Measurements from ENCODE around the gene COL24A1. TPM values are rescaled to one million over a fixed set of nuclear protein-coding genes. Genes with fewer than 3 reads are reported as not detected.

Gene COL24A1
- total and polyA plus RNA-seq, 12 donors = 0.04 to 2.3 (median 0.54) TPM

- H3K4me1 ChIP-seq = peaks cover 0 to 24% (median 17%) of the 10 kb centered on the region in 9 donors
- H3K27ac ChIP-seq = no peak overlapping the region
- no peaks in the 10 kb centered on the region for H3K9me3 ChIP-seq
- H3K4me3 ChIP-seq = no peak overlapping the region
- ATAC-seq (no peak), DNase-seq (no peak)
- TF ChIP-seq CTCF (IDR thresholded peaks at IDR 0.05) = no peak
- intact Hi-C loops (cut with DNase I) = no loop called here
- H3K36me3 ChIP-seq = no peaks in the 10 kb centered on the region
- H3K27me3 ChIP-seq = peaks cover 8 to 53% (median 37%) of the 10 kb centered on the region in 7 donors
- 87 to 88% methylated on average over 6 of the region's 6 CpGs for WGBS, 2 donors
Observed at GRCh38 chr1:86153836-86154235, 2.7 kb downstream of the COL24A1 start.

GRCh38 chr1:86152887-86153286 lies 3.7 kb downstream of the COL24A1 start:
- intact Hi-C loops (cut with DNase I) = no loop called here

DNA sequence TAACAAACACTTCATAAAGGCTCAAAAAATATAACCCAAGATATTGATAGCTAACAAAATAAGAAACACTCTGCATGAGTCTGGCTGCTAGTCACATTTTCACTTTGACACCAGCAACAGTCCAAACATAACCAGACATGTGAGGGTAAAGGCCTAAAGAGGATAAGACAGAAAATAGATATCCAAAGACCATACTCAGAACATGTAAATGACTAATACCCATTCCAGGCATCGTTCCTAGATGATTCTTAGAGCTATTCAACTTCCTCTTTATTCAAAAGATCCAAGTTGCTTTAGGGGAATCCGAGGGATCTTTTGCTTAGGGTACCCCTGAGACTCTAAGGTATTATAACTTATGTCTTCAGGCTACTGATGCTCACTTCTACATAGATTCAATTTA lies 5.1 kb downstream of the COL24A1 start:
- intact Hi-C loops (cut with DNase I) = no loop called here
- WGBS, 2 donors = 46 to 49% methylated on average over 2 of the region's 2 CpGs

More at GRCh38 chr1:86152887-86153286, 3.7 kb downstream of the COL24A1 start:
- Histone ChIP-seq H3K27me3 (peaks cover 8 to 52% (median 37%) of the 10 kb centered on the region in 7 donors), H3K36me3 (no peaks in the 10 kb centered on the region), H3K4me1 (peaks cover 0 to 24% (median 17%) of the 10 kb centered on the region in 9 donors), H3K4me3 (no peak overlapping the region), H3K9me3 (no peaks in the 10 kb centered on the region), H3K27ac (no peak overlapping the region)
- DNase-seq (no peak), ATAC-seq (no peak)
- TF ChIP-seq CTCF (IDR thresholded peaks at IDR 0.05) = no peak
- WGBS, 2 donors = 76 to 83% methylated on average over 1 of the region's 1 CpG

DNA sequence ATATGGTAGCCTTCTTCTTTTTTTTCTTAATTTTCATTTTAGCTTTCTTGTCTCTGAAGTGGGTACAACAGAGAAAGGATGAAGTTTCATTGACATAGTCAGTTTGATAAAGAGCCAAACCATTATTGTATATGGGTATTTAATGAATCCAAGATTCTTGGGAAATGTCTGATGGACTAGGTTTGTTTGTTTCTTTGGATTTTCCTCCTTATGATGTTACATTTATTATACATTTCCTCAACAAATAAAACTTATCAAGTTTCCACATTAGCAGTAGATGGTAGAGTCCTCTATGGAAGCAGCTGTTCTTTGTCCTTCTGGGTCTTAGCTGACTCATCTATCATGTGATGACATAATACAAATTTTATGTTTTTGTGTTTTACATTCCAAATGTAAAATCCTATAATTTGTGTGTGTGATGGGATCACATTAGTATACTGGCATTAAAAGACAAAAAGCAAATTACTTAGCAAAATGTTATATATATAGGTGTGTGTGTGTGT lies 6.0 kb downstream of the COL24A1 start:
- ATAC-seq (no peak), DNase-seq (no peak)
- intact Hi-C loops (cut with DNase I) = no loop called here

More for the DNA sequence above, 5.1 kb downstream of the COL24A1 start:
- no peak overlapping the region for H3K27ac ChIP-seq
- H3K27me3 ChIP-seq = peaks cover 8 to 39% (median 26%) of the 10 kb centered on the region in 7 donors
- no peak for DNase-seq
- H3K36me3 ChIP-seq = no peaks in the 10 kb centered on the region
- no peak for TF ChIP-seq CTCF (IDR thresholded peaks at IDR 0.05)
- no peaks in the 10 kb centered on the region for H3K9me3 ChIP-seq
- ATAC-seq = no peak
- H3K4me3 ChIP-seq = no peak overlapping the region
- H3K4me1 ChIP-seq = peaks cover 0 to 19% (median 16%) of the 10 kb centered on the region in 9 donors

More for the DNA sequence above, 6.0 kb downstream of the COL24A1 start:
- H3K4me3 ChIP-seq = no peak overlapping the region
- no peak for TF ChIP-seq CTCF (IDR thresholded peaks at IDR 0.05)
- H3K36me3 ChIP-seq = no peaks in the 10 kb centered on the region
- peaks cover 3 to 31% (median 18%) of the 10 kb centered on the region in 7 donors for H3K27me3 ChIP-seq
- peaks cover 0 to 12% (median 8%) of the 10 kb centered on the region in 9 donors for H3K4me1 ChIP-seq
- no peaks in the 10 kb centered on the region for H3K9me3 ChIP-seq
- H3K27ac ChIP-seq = no peak overlapping the region

All from heart right ventricle (tissue), 16 donors.